Measurements from ENCODE around the gene GPX5.

The GPX5 gene

GRCh38 chr6:28563430-28564095, 37.9 kb downstream of the GPX5 start:
- DNase-seq (ENCODE audit: low read depth), result no peak
- TF ChIP-seq CTCF (conservative IDR thresholded peaks at IDR 0.05; ENCODE audit: low read length), result no peak
- H3K4me3 ChIP-seq (ENCODE audit: low read length), result no peak overlapping the region

DNA sequence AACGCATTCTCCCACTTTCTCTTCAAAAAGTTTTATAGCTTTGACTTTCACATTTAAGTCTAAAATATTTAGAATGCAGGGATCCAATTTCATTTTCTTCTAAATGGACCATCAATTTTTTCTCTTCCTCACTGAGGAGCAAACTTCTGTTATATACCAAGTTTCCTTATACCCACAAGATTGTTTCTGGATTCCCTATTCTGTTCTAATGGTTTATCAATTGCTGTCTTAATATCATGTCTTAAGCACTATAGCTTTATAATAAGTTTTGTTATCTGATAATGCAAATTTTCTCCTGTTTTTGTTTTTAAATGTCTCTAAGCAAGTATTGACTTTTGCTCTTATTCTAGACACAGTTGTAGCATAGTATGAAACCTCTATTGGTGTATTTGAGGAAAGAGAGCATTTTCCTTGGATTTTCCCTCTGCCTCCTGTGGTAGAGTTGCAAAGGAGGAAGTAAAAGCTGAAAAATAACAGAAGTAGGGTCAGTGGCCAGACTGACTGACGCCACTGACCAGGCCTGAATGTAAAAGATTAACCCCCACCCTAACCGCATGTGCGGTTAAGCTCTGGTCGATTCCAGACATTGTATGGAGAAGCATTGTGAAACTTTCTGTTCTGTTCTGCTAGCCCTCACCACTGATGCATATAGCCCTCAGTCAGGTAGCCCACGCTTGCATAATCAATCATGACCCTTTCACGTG, 40.3 kb downstream of the GPX5 start:
- no peak for DNase-seq (ENCODE audit: low read depth)
- H3K4me3 ChIP-seq (ENCODE audit: low read length), result no peak overlapping the region
- TF ChIP-seq CTCF (conservative IDR thresholded peaks at IDR 0.05; ENCODE audit: low read length), result no peak

DNA sequence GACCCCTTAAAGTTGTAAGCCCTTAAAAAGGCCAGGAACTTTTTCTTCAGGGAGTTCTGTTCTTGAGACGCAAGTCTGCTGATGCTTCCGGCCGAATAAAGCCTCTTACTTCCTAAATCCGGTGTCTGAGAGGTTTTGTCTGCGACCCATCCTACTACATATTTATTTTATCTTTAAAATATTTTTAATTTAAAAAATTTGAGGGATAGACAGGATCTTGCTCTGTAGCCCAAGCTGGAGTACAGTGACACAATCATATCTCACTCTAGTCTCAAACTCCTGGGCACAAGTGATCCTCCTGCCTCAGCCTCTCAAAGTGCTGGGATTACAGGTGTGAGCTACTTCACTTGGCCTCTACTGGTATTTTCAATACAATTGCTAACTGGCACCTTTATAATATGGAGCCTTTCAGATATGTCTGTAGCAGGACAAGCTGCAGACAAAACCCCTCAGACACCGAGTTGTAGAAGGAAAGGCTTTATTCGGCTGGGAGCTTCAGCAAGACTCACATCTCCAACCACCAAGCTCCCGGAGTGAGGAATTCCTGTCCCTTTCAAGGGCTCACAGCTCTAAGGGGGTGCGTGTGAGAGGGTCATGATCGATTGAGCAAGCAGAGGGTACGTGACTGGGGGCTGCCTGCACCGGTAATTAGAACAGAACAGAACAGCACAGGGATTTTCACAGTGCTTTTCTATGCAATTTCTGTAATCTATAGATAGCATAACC, 41.0 kb downstream of the GPX5 start:
- no peak overlapping the region for H3K4me3 ChIP-seq (ENCODE audit: low read length)
- DNase-seq (ENCODE audit: low read depth), result no peak
- no peak for TF ChIP-seq CTCF (conservative IDR thresholded peaks at IDR 0.05; ENCODE audit: low read length)

DNA sequence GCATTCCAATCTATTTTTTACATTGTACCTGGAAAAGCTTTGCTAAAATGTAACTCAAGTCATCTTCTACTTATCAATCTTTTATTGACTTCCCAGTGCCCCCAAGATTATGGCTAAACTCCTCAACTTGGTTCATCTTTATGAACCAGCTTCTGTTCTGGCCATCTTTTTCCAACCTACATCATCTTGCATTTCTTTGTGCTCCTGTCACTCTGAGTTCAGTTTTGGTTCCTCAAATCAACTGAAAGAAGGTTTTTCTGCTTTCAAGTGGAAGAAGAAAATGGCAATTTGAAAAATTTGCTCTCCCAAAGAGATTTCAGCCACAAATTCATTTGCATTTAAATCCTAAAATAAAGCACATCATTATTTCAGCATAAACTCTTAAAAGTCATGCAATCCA, 41.8 kb downstream of the GPX5 start:
- H3K4me3 ChIP-seq (ENCODE audit: low read length), result no peak overlapping the region
- DNase-seq (ENCODE audit: low read depth), result no peak
- no peak for TF ChIP-seq CTCF (conservative IDR thresholded peaks at IDR 0.05; ENCODE audit: low read length)

- no peak for DNase-seq (ENCODE audit: low read depth)
- H3K4me3 ChIP-seq (ENCODE audit: low read length), result no peak overlapping the region
- TF ChIP-seq CTCF (conservative IDR thresholded peaks at IDR 0.05; ENCODE audit: low read length), result no peak
Measured at GRCh38 chr6:28568515-28569108, 42.9 kb downstream of the GPX5 start.

DNA sequence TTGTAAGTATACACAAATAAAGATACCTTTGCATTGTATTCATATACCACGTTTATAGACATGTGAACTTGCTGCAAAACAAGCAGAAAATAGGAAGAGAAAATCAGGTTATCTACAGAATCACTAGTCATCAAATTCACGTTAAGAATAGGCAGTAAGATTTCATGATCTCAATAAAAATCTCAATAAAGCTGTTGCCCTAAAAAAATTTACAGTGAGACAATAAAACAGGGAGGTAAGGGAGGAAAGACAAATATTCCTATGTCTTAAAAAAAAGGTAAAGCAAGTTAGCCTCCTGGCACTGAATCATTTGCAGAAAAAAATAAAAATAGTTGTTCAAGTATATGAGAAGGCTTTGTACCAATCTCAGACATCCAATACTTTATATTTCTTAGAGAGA, 44.1 kb downstream of the GPX5 start:
- no peak for TF ChIP-seq CTCF (conservative IDR thresholded peaks at IDR 0.05; ENCODE audit: low read length)
- DNase-seq (ENCODE audit: low read depth), result no peak
- no peak overlapping the region for H3K4me3 ChIP-seq (ENCODE audit: low read length)
